GM23338 (cell line): ENCODE measurements around the gene EFHD2. TPM values are rescaled to one million over a fixed set of nuclear protein-coding genes. Genes with fewer than 3 reads are reported as not detected.

Source experiments
- ATAC-seq: fragments of 200-7000 bp; cut with Tn5 transposase; 3 replicates; pipeline ENCODE4 v1.9.1; 2020
- DNase-seq: peaks from one replicate; pipeline ENCODE4 v3.0.0-alpha.2; 2015; ENCODE audit warnings: low spot score
- H2AFZ ChIP-seq: fragments of 200-600 bp; sonication (generic); 2 replicates; pipeline ENCODE4 v1.8.0; 2016; ENCODE audit warnings: antibody characterized with exemption, mild to moderate bottlenecking, moderate library complexity
- H3F3A ChIP-seq: fragments of 200-600 bp; sonication (generic); replicated peaks from 2 replicates; pipeline ENCODE4 v1.8.0; 2017; ENCODE audit warnings: antibody characterized with exemption, mixed run types, low read depth
- H3K27ac ChIP-seq: fragments of 200-600 bp; sonication (generic); 2 replicates; pipeline ENCODE4 v1.6.1; 2016; ENCODE audit warnings: low read depth
- H3K27me3 ChIP-seq: fragments of 200-600 bp; sonication (generic); 2 replicates; pipeline ENCODE4 v1.8.0; 2016; ENCODE audit warnings: mild to moderate bottlenecking, mixed run types, moderate library complexity; ENCODE audit not compliant: insufficient read depth
- H3K36me3 ChIP-seq: fragments of 200-600 bp; sonication (generic); 2 replicates; pipeline ENCODE4 v1.8.0; 2016; ENCODE audit warnings: mild to moderate bottlenecking; ENCODE audit not compliant: insufficient read depth
- H3K4me1 ChIP-seq: fragments of 200-600 bp; sonication (generic); 2 replicates; pipeline ENCODE4 v1.8.0; 2016; ENCODE audit warnings: mild to moderate bottlenecking, moderate library complexity; ENCODE audit not compliant: insufficient read depth
- H3K4me2 ChIP-seq: fragments of 200-600 bp; sonication (generic); 2 replicates; pipeline ENCODE4 v1.7.1; 2017; ENCODE audit warnings: mixed run types
- H3K4me3 ChIP-seq: fragments of 200-600 bp; sonication (generic); 2 replicates; pipeline ENCODE4 v1.6.1; 2016; ENCODE audit warnings: mixed run types
- H3K79me2 ChIP-seq: fragments of 200-600 bp; sonication (generic); replicated peaks from 2 replicates; pipeline ENCODE4 v1.8.0; 2017; ENCODE audit warnings: mild to moderate bottlenecking; ENCODE audit not compliant: insufficient read depth
- H3K9me2 ChIP-seq: fragments of 200-600 bp; sonication (generic); 2 replicates; pipeline ENCODE4 v1.8.0; 2017; ENCODE audit not compliant: insufficient read depth
- H4K20me1 ChIP-seq: fragments of 200-600 bp; sonication (generic); replicated peaks from 2 replicates; pipeline ENCODE4 v1.8.0; 2017; ENCODE audit warnings: mild to moderate bottlenecking; ENCODE audit not compliant: insufficient read depth
- H3K27ac Mint-ChIP-seq: 2 replicates; pipeline ENCODE4 v1.8.0; 2020; ENCODE audit warnings: inconsistent platforms, mild to moderate bottlenecking, moderate library complexity, mixed read lengths
- H3K27me3 Mint-ChIP-seq: 3 replicates; pipeline ENCODE4 v1.8.0; 2022; ENCODE audit warnings: low read depth, mild to moderate bottlenecking, moderate library complexity, mixed read lengths, inconsistent platforms; ENCODE audit not compliant: insufficient read depth, poor library complexity
- H3K36me3 Mint-ChIP-seq: 3 replicates; pipeline ENCODE4 v1.8.0; 2021; ENCODE audit warnings: low read depth, mild to moderate bottlenecking, inconsistent platforms, moderate library complexity, mixed read lengths
- H3K4me1 Mint-ChIP-seq: 3 replicates; pipeline ENCODE4 v1.8.0; 2020; ENCODE audit warnings: mild to moderate bottlenecking, inconsistent platforms, mixed read lengths
- H3K4me3 Mint-ChIP-seq: 3 replicates; pipeline ENCODE4 v1.8.0; 2021; ENCODE audit warnings: moderate library complexity, mild to moderate bottlenecking, inconsistent platforms, mixed read lengths
- H3K9me3 Mint-ChIP-seq: 3 replicates; pipeline ENCODE4 v1.8.0; 2020; ENCODE audit warnings: moderate library complexity, mild to moderate bottlenecking, inconsistent platforms, mixed read lengths
- CREB1 ChIP-seq: fragments of 250-450 bp; sonication (Bioruptor Pico); IDR thresholded peaks from 2 replicates; pipeline ENCODE4 v1.5.0; 2020; ENCODE audit warnings: low read depth, mild to moderate bottlenecking, moderate library complexity
- CTCF ChIP-seq, 2 experiments: fragments of 200-600 bp in 1 of 2; sonication (generic) in 1 of 2; conservative IDR thresholded peaks; 2 replicates each; pipeline versions ENCODE4 v1.5.1 to v1.6.1; 2016 to 2017; ENCODE audit warnings: antibody characterized with exemption in 2 of 2, low read depth in 2 of 2, mild to moderate bottlenecking in 2 of 2, moderate library complexity in 1 of 2
- ETS1 ChIP-seq: IDR thresholded peaks from 2 replicates; pipeline ENCODE4 v1.6.1; 2016; ENCODE audit warnings: antibody characterized with exemption
- EZH2 ChIP-seq: fragments of 200-600 bp; sonication (generic); IDR thresholded peaks from one replicate; pipeline ENCODE4 v1.8.0; 2017; ENCODE audit warnings: antibody characterized with exemption, mild to moderate bottlenecking, low read depth; ENCODE audit not compliant: unreplicated experiment
- EZH2phosphoT487 ChIP-seq: fragments of 200-600 bp; sonication (generic); IDR thresholded peaks from one replicate; pipeline ENCODE4 v1.8.1; 2018; ENCODE audit warnings: antibody characterized with exemption; ENCODE audit not compliant: unreplicated experiment
- JUNB ChIP-seq: IDR thresholded peaks from one replicate; pipeline ENCODE4 v1.6.1; 2016; ENCODE audit warnings: antibody characterized with exemption; ENCODE audit not compliant: unreplicated experiment
- NANOG ChIP-seq: IDR thresholded peaks from 2 replicates; pipeline ENCODE4 v1.6.1; 2016; ENCODE audit warnings: antibody characterized with exemption, borderline replicate concordance
- POLR2AphosphoS5 ChIP-seq: IDR thresholded peaks from 2 replicates; pipeline ENCODE4 v1.6.1; 2016; ENCODE audit warnings: antibody characterized with exemption, low read depth
- REST ChIP-seq: IDR thresholded peaks from one replicate; pipeline ENCODE4 v1.6.1; 2018; ENCODE audit warnings: antibody characterized with exemption; ENCODE audit not compliant: unreplicated experiment
- STAT1 ChIP-seq: IDR thresholded peaks from one replicate; pipeline ENCODE4 v1.6.1; 2016; ENCODE audit warnings: antibody characterized with exemption; ENCODE audit not compliant: unreplicated experiment
- ZNF114 ChIP-seq: fragments of 250-450 bp; sonication (Bioruptor Pico); IDR thresholded peaks from 2 replicates; pipeline ENCODE4 v1.5.0; 2020; ENCODE audit warnings: mild to moderate bottlenecking, moderate library complexity
- ZNF331 ChIP-seq: fragments of 250-450 bp; sonication (Bioruptor Pico); IDR thresholded peaks from 2 replicates; pipeline ENCODE4 v1.5.0; 2020; ENCODE audit warnings: low read depth, mild to moderate bottlenecking, moderate library complexity
- ZNF462 ChIP-seq: fragments of 250-450 bp; sonication (Bioruptor Pico); IDR thresholded peaks from 2 replicates; pipeline ENCODE4 v1.5.0; 2020; ENCODE audit warnings: mild to moderate bottlenecking, moderate library complexity
- polyA plus RNA-seq: library from polyadenylated mRNA; unstranded; fragments of >200 nt; fragmentation: Nextera tagmentation; extraction: Ambion mirVana; gene quantifications from 2 replicates; pipeline ENCODE4 v1.2.1, GENCODE V29; 2016
- total RNA-seq: library from RNA; depleted of rRNA; stranded (reverse); fragments of >200 nt; shearing (Covaris generic); gene quantifications from 2 replicates; pipeline ENCODE4 v1.2.3, GENCODE V29; 2014

The EFHD2 gene
- total and polyA plus RNA-seq, 2 experiments from 2014 or later, result 22.8 to 23.7 TPM

GRCh38 chr1:15465674-15466073, 56.0 kb downstream of the EFHD2 start:
- H3K4me2 ChIP-seq, result no peak overlapping the region
- no peaks in the 10 kb centered on the region for H3K36me3 ChIP-seq
- H2AFZ ChIP-seq, result no peak overlapping the region
- H3K4me1 Mint-ChIP-seq, result no peaks in the 10 kb centered on the region
- H3K27me3 ChIP-seq, result no peaks in the 10 kb centered on the region
- H3K4me3 Mint-ChIP-seq, result no peak overlapping the region
- no peaks in the 10 kb centered on the region for H3K79me2 ChIP-seq
- H3K27ac Mint-ChIP-seq, result no peak overlapping the region
- H3K9me3 Mint-ChIP-seq, result no peaks in the 10 kb centered on the region; the same call in 2 of the 3 replicates
- H4K20me1 ChIP-seq, result no peaks in the 10 kb centered on the region
- DNase-seq (no peak), ATAC-seq (no peak)
- H3F3A ChIP-seq, result no peaks in the 10 kb centered on the region
- no peak overlapping the region for H3K27ac ChIP-seq
- no peak for TF ChIP-seq JUNB
- no peak for TF ChIP-seq CREB1
- no peak for TF ChIP-seq ZNF331 (CRISPR knock-in tag)
- no peak for TF ChIP-seq ETS1
- no peak for TF ChIP-seq CTCF (conservative IDR thresholded peaks at IDR 0.05; ENCODE audit: low read depth in 2 of 2)
- no peak for TF ChIP-seq ZNF462 (CRISPR knock-in tag)
- TF ChIP-seq ZNF114 (CRISPR knock-in tag), result no peak
- TF ChIP-seq EZH2, result no peak
- TF ChIP-seq STAT1, result no peak
- TF ChIP-seq EZH2phosphoT487, result no peak
- TF ChIP-seq NANOG, result no peak
- TF ChIP-seq REST, result no peak
- TF ChIP-seq POLR2AphosphoS5, result no peak
- peaks cover 10% of the 10 kb centered on the region for H3K27me3 Mint-ChIP-seq
- H3K4me3 ChIP-seq, result no peak overlapping the region
- H3K4me1 ChIP-seq, result no peaks in the 10 kb centered on the region
- H3K9me2 ChIP-seq, result no peaks in the 10 kb centered on the region
- H3K36me3 Mint-ChIP-seq, result no peaks in the 10 kb centered on the region
